Caco-2 (cell line): ENCODE measurements around the gene ZFP36L2. TPM values are rescaled to one million over a fixed set of nuclear protein-coding genes. Genes with fewer than 3 reads are reported as not detected.

Source experiments
- BruUV-seq: library from RNA; stranded (reverse); fragments of 400-500 nt; replicated peaks from 2 replicates; lab custom pipeline; 2021; lab: Mats Ljungman, UMichigan
- CTCF ChIA-PET: fragments of 300-600 bp; sonication (Branson Sonifier 250); formaldehyde crosslinking; loops from one replicate; lab custom pipeline; 2022; ENCODE audit warnings: antibody characterized with exemption; lab: Charles Lee
- POLR2A ChIA-PET: fragments of 300-600 bp; sonication (Branson Sonifier 250); formaldehyde crosslinking; loops from one replicate; lab custom pipeline; 2022; ENCODE audit warnings: antibody characterized with exemption; lab: Charles Lee
- DNase-seq, 2 experiments: peaks; one replicate each; pipeline versions ENCODE4 v3.0.0 to v3.0.0-alpha.2; 2020 to 2022
- H3K27me3 ChIP-seq: replicated peaks from 2 replicates; pipeline ENCODE4 v1.6.0; 2011; ENCODE audit warnings: low read length; ENCODE audit not compliant: control insufficient read depth, insufficient read depth
- H3K36me3 ChIP-seq: 2 replicates; pipeline ENCODE4 v1.5.1; 2011; ENCODE audit warnings: low read length; ENCODE audit not compliant: control insufficient read depth, insufficient read depth
- H3K4me1 ChIP-seq: fragments of 250-450 bp; sonication (Bioruptor Pico); 2 replicates; pipeline ENCODE4 v1.5.1; 2020; ENCODE audit warnings: mild to moderate bottlenecking
- H3K4me3 ChIP-seq: 2 replicates; pipeline ENCODE4 v1.5.1; 2011; ENCODE audit warnings: low read depth, mild to moderate bottlenecking, control low read depth, low read length
- H3K9me3 ChIP-seq: fragments of 250-450 bp; sonication (Bioruptor Pico); 2 replicates; pipeline ENCODE4 v1.5.1; 2020; ENCODE audit warnings: mild to moderate bottlenecking, moderate library complexity
- H3K27ac Mint-ChIP-seq: one replicate; pipeline ENCODE4 v1.8.0; 2022; ENCODE audit warnings: mixed read lengths; ENCODE audit not compliant: unreplicated experiment
- H3K27me3 Mint-ChIP-seq: one replicate; pipeline ENCODE4 v1.8.0; 2022; ENCODE audit warnings: mixed read lengths; ENCODE audit not compliant: insufficient read depth, unreplicated experiment
- H3K36me3 Mint-ChIP-seq: one replicate; pipeline ENCODE4 v1.8.0; 2022; ENCODE audit warnings: mild to moderate bottlenecking, mixed read lengths; ENCODE audit not compliant: insufficient read depth, unreplicated experiment
- H3K4me1 Mint-ChIP-seq: one replicate; pipeline ENCODE4 v1.8.0; 2022; ENCODE audit warnings: low read depth, mixed read lengths; ENCODE audit not compliant: unreplicated experiment
- H3K4me3 Mint-ChIP-seq: one replicate; pipeline ENCODE4 v1.8.0; 2022; ENCODE audit warnings: mild to moderate bottlenecking, moderate library complexity, mixed read lengths; ENCODE audit not compliant: unreplicated experiment
- H3K9me3 Mint-ChIP-seq: one replicate; pipeline ENCODE4 v1.8.0; 2022; ENCODE audit warnings: mixed read lengths; ENCODE audit not compliant: unreplicated experiment
- CTCF ChIP-seq, 2 experiments: fragments of 200-600 bp in 1 of 2; IDR thresholded peaks; 1 replicate in 1 of 2; 2 replicates in 1 of 2; pipeline versions ENCODE4 v1.5.1 to v1.8.0; 2011 to 2022; ENCODE audit warnings: antibody characterized with exemption in 1 of 2, control low read depth in 1 of 2, inconsistent platforms in 1 of 2, low read depth in 1 of 2, low read length in 1 of 2, mild to moderate bottlenecking in 1 of 2, moderate library complexity in 1 of 2; ENCODE audit not compliant: insufficient read depth in 1 of 2, severe bottlenecking in 1 of 2, unreplicated experiment in 1 of 2
- intact Hi-C: fragments of 100-400 bp; cut with micrococcal nuclease; formaldehyde crosslinking; loops from one replicate; pipeline ENCODE4 v1.10.0; 2022; ENCODE audit not compliant: unreplicated experiment
- total RNA-seq: library from RNA; stranded (reverse); gene quantifications from 2 replicates; pipeline ENCODE4 v1.2.3, GENCODE V29; 2022

The ZFP36L2 gene
- total RNA-seq, 1 experiment from 2014 or later, result 225 TPM

GRCh38 chr2:43267381-43267780, 41.0 kb upstream of the ZFP36L2 start:
- H3K9me3 Mint-ChIP-seq, result no peaks in the 10 kb centered on the region
- no peak overlapping the region for H3K4me3 Mint-ChIP-seq
- POLR2A ChIA-PET, result no interaction called here
- intact Hi-C loops, result no loop called here
- Histone ChIP-seq H3K9me3 (no peaks in the 10 kb centered on the region), H3K4me1 (no peaks in the 10 kb centered on the region; the same call in 1 of the 2 replicates), H3K27me3 (no peaks in the 10 kb centered on the region), H3K36me3 (0 out of 2 replicates have a peak, but pooled peaks cover 2% of the 10 kb centered on the region), H3K4me3 (no peak overlapping the region)
- peaks cover 13% of the 10 kb centered on the region for H3K4me1 Mint-ChIP-seq
- CTCF ChIA-PET, result no interaction called here
- peaks cover 4% of the 10 kb centered on the region for H3K36me3 Mint-ChIP-seq
- no peak overlapping the region for H3K27ac Mint-ChIP-seq
- TF ChIP-seq CTCF (IDR thresholded peaks at IDR 0.05; ENCODE audit: insufficient read depth in 1 of 2, low read depth in 1 of 2, low read length in 1 of 2, severe bottlenecking in 1 of 2, unreplicated experiment in 1 of 2), result no peak
- BruUV-seq, result no TSS peak
- DNase-seq, result no peak
- H3K27me3 Mint-ChIP-seq, result no peaks in the 10 kb centered on the region

GRCh38 chr2:43266711-43267111, 40.3 kb upstream of the ZFP36L2 start:
- peaks cover 4% of the 10 kb centered on the region for H3K36me3 Mint-ChIP-seq
- H3K36me3 ChIP-seq, result 0 out of 2 replicates have a peak, but pooled peaks cover 2% of the 10 kb centered on the region
- no peak overlapping the region for H3K4me3 Mint-ChIP-seq
- no peak for DNase-seq
- ChIA-PET CTCF (no interaction called here), POLR2A (no interaction called here)
- intact Hi-C loops, result no loop called here
- no peak for TF ChIP-seq CTCF (IDR thresholded peaks at IDR 0.05; ENCODE audit: insufficient read depth in 1 of 2, low read depth in 1 of 2, low read length in 1 of 2, severe bottlenecking in 1 of 2, unreplicated experiment in 1 of 2)
- H3K27me3 Mint-ChIP-seq, result no peaks in the 10 kb centered on the region
- no peaks in the 10 kb centered on the region for H3K9me3 Mint-ChIP-seq
- H3K9me3 ChIP-seq, result no peaks in the 10 kb centered on the region
- H3K27me3 ChIP-seq, result no peaks in the 10 kb centered on the region
- H3K27ac Mint-ChIP-seq, result no peak overlapping the region
- no peak overlapping the region for H3K4me3 ChIP-seq
- H3K4me1 Mint-ChIP-seq, result peaks cover 13% of the 10 kb centered on the region
- no peaks in the 10 kb centered on the region; the same call in 1 of the 2 replicates for H3K4me1 ChIP-seq
- BruUV-seq, result no TSS peak

- Mint-ChIP-seq H3K4me3 (no peak overlapping the region), H3K27ac (no peak overlapping the region), H3K27me3 (no peaks in the 10 kb centered on the region), H3K36me3 (peaks cover 4% of the 10 kb centered on the region), H3K9me3 (no peaks in the 10 kb centered on the region), H3K4me1 (peaks cover 13% of the 10 kb centered on the region)
- Histone ChIP-seq H3K27me3 (no peaks in the 10 kb centered on the region), H3K4me3 (no peak overlapping the region), H3K36me3 (0 out of 2 replicates have a peak, but pooled peaks cover 2% of the 10 kb centered on the region), H3K9me3 (no peaks in the 10 kb centered on the region), H3K4me1 (no peaks in the 10 kb centered on the region; the same call in 1 of the 2 replicates)
- CTCF ChIA-PET, result interaction anchor here (0.5 kb wide), 1 partner anchor 28 kb away, joined by 7 read pairs; no protein-coding TSS in a partner anchor
- no peak for TF ChIP-seq CTCF (IDR thresholded peaks at IDR 0.05; ENCODE audit: insufficient read depth in 1 of 2, low read depth in 1 of 2, low read length in 1 of 2, severe bottlenecking in 1 of 2, unreplicated experiment in 1 of 2)
- intact Hi-C loops, result no loop called here
- POLR2A ChIA-PET, result no interaction called here
- no peak for DNase-seq
- no TSS peak for BruUV-seq
Observed at GRCh38 chr2:43265421-43265820, 39.0 kb upstream of the ZFP36L2 start.
